WERI-Rb-1 (cell line): ENCODE data around the gene PCSK4.

Experiments
- DNase-seq: peaks from one replicate; pipeline ENCODE4 v3.0.0-alpha.2; 2020
- H3K27ac ChIP-seq: fragments of 250-450 bp; sonication (Bioruptor Pico); 2 replicates; pipeline ENCODE4 v1.5.1; 2020; ENCODE audit warnings: mild to moderate bottlenecking, moderate library complexity
- H3K27me3 ChIP-seq: fragments of 250-450 bp; sonication (Bioruptor Pico); 2 replicates; pipeline ENCODE4 v1.5.1; 2021; ENCODE audit warnings: mild to moderate bottlenecking, low read depth, moderate library complexity; ENCODE audit not compliant: insufficient read depth, severe bottlenecking
- H3K36me3 ChIP-seq: fragments of 250-450 bp; sonication (Bioruptor Pico); 2 replicates; pipeline ENCODE4 v1.5.1; 2020; ENCODE audit warnings: mild to moderate bottlenecking, moderate library complexity
- H3K4me3 ChIP-seq: 2 replicates; pipeline ENCODE4 v1.5.1; 2011; ENCODE audit warnings: low read depth, mild to moderate bottlenecking, control low read depth, low read length
- H3K9me3 ChIP-seq: fragments of 250-450 bp; sonication (Bioruptor Pico); 2 replicates; pipeline ENCODE4 v1.5.1; 2021; ENCODE audit warnings: mild to moderate bottlenecking, moderate library complexity; ENCODE audit not compliant: severe bottlenecking
- CTCF ChIP-seq: IDR thresholded peaks from 2 replicates; pipeline ENCODE4 v1.5.1; 2011; ENCODE audit warnings: low read depth, mild to moderate bottlenecking, control low read depth, inconsistent platforms, low read length

PCSK4 gene

GRCh38 chr19:1461862-1462261 is 28.3 kb downstream of the PCSK4 start:
- Histone ChIP-seq H3K36me3 (peaks cover 38% of the 10 kb centered on the region), H3K9me3 (no peaks in the 10 kb centered on the region), H3K4me3 (no peak overlapping the region), H3K27me3 (no peaks in the 10 kb centered on the region), H3K27ac (no peak overlapping the region)
- TF ChIP-seq CTCF = no peak
- no peak for DNase-seq

- no peak for TF ChIP-seq CTCF
- no peak for DNase-seq
- Histone ChIP-seq H3K4me3 (no peak overlapping the region), H3K36me3 (peaks cover 30% of the 10 kb centered on the region), H3K27ac (no peak overlapping the region), H3K9me3 (no peaks in the 10 kb centered on the region), H3K27me3 (no peaks in the 10 kb centered on the region)
Measured at GRCh38 chr19:1460033-1460995, 29.8 kb downstream of the PCSK4 start.

- H3K36me3 ChIP-seq = peaks cover 26% of the 10 kb centered on the region
- TF ChIP-seq CTCF = no peak
- no peak for DNase-seq
- H3K27ac ChIP-seq = no peak overlapping the region
- no peak overlapping the region for H3K4me3 ChIP-seq
- H3K9me3 ChIP-seq = no peaks in the 10 kb centered on the region
- H3K27me3 ChIP-seq = no peaks in the 10 kb centered on the region
Measured at GRCh38 chr19:1459479-1459878, 30.7 kb downstream of the PCSK4 start.

- no peak for DNase-seq
- H3K9me3 ChIP-seq = no peaks in the 10 kb centered on the region
- TF ChIP-seq CTCF = no peak
- peaks cover 26% of the 10 kb centered on the region for H3K36me3 ChIP-seq
- H3K4me3 ChIP-seq = no peak overlapping the region
- no peak overlapping the region for H3K27ac ChIP-seq
- H3K27me3 ChIP-seq = no peaks in the 10 kb centered on the region
Measured at GRCh38 chr19:1457892-1458291, 32.3 kb downstream of the PCSK4 start.

GRCh38 chr19:1457031-1457739 is 33.0 kb downstream of the PCSK4 start:
- Histone ChIP-seq H3K27me3 (peaks cover 5% of the 10 kb centered on the region), H3K27ac (no peak overlapping the region), H3K36me3 (peaks cover 26% of the 10 kb centered on the region), H3K4me3 (no peak overlapping the region), H3K9me3 (no peaks in the 10 kb centered on the region)
- DNase-seq = no peak
- no peak for TF ChIP-seq CTCF
